WTC11 (cell line): ENCODE measurements around the gene DIDO1. TPM values are rescaled to one million over a fixed set of nuclear protein-coding genes. Genes with fewer than 3 reads are reported as not detected.
"Not testable (repeated sequence)": the region's sequence is repeated elsewhere in the genome, so short reads cannot be mapped to it uniquely, and the experiment has no call there.

Experiments used
- ATAC-seq: fragments of 200-7000 bp; cut with Tn5 transposase; 2 replicates; pipeline ENCODE4 v1.10.0; 2021; ENCODE audit warnings: mild to moderate bottlenecking, moderate library complexity
- CTCF ChIA-PET: fragments of 300-600 bp; sonication (Branson Sonifier 250); formaldehyde crosslinking; loops from one replicate; lab custom pipeline; 2021; ENCODE audit warnings: antibody characterized with exemption; lab: Charles Lee
- POLR2A ChIA-PET: fragments of 350-600 bp; sonication (Branson Sonifier 250); formaldehyde crosslinking; loops from one replicate; lab custom pipeline; 2021; ENCODE audit warnings: antibody characterized with exemption; lab: Charles Lee
- DNase-seq: peaks from one replicate; pipeline ENCODE4 v3.0.0; 2021; ENCODE audit warnings: low spot score
- H3K27ac Mint-ChIP-seq: 2 replicates; pipeline ENCODE4 v1.8.0; 2021; ENCODE audit warnings: mixed read lengths
- H3K27me3 Mint-ChIP-seq: 2 replicates; pipeline ENCODE4 v1.8.0; 2021; ENCODE audit warnings: low read depth, mild to moderate bottlenecking, moderate library complexity, mixed read lengths
- H3K36me3 Mint-ChIP-seq: 2 replicates; pipeline ENCODE4 v1.8.0; 2021; ENCODE audit warnings: mixed read lengths
- H3K4me1 Mint-ChIP-seq: 2 replicates; pipeline ENCODE4 v1.8.0; 2022; ENCODE audit warnings: mixed read lengths
- H3K4me3 Mint-ChIP-seq: 2 replicates; pipeline ENCODE4 v1.8.0; 2021; ENCODE audit warnings: mild to moderate bottlenecking, moderate library complexity, mixed read lengths
- H3K9me3 Mint-ChIP-seq: 2 replicates; pipeline ENCODE4 v1.8.0; 2021; ENCODE audit warnings: mixed read lengths
- ATF1 ChIP-seq: sonication (generic); formaldehyde crosslinking; IDR thresholded peaks from 2 replicates; pipeline ENCODE4 v1.8.1; 2023; ENCODE audit warnings: mild to moderate bottlenecking, moderate library complexity, missing genetic modification reagents
- ESRRA ChIP-seq: sonication (generic); formaldehyde crosslinking; IDR thresholded peaks from 2 replicates; pipeline ENCODE4 v1.8.1; 2022; ENCODE audit warnings: mild to moderate bottlenecking, missing genetic modification reagents, borderline replicate concordance
- FOXJ3 ChIP-seq: sonication (generic); formaldehyde crosslinking; IDR thresholded peaks from 2 replicates; pipeline ENCODE4 v1.9.0; 2021; ENCODE audit warnings: missing genetic modification reagents, mild to moderate bottlenecking, borderline replicate concordance
- GABPB1 ChIP-seq: sonication (generic); formaldehyde crosslinking; IDR thresholded peaks from 2 replicates; pipeline ENCODE4 v1.8.1; 2023; ENCODE audit warnings: mild to moderate bottlenecking, missing genetic modification reagents
- GRHL2 ChIP-seq: fragments of 250-450 bp; sonication (Bioruptor Pico); IDR thresholded peaks from 2 replicates; pipeline ENCODE4 v1.8.0; 2022; ENCODE audit warnings: mild to moderate bottlenecking, moderate library complexity; ENCODE audit not compliant: insufficient replicate concordance, severe bottlenecking
- IRF2 ChIP-seq: sonication (generic); formaldehyde crosslinking; IDR thresholded peaks from 2 replicates; pipeline ENCODE4 v1.8.0; 2022; ENCODE audit warnings: low read depth, missing genetic modification reagents, borderline replicate concordance
- JAZF1 ChIP-seq: fragments of 250-450 bp; sonication (Bioruptor Pico); IDR thresholded peaks from 2 replicates; pipeline ENCODE4 v1.9.0; 2021; ENCODE audit warnings: moderate library complexity, mild to moderate bottlenecking, inconsistent platforms
- SOX15 ChIP-seq: fragments of 250-450 bp; sonication (Bioruptor Pico); IDR thresholded peaks from 2 replicates; pipeline ENCODE4 v1.9.0; 2021; ENCODE audit warnings: mild to moderate bottlenecking
- ZNF138 ChIP-seq: sonication (generic); formaldehyde crosslinking; conservative IDR thresholded peaks from 2 replicates; pipeline ENCODE4 v1.8.1; 2022; ENCODE audit warnings: mild to moderate bottlenecking, moderate library complexity, missing genetic modification reagents
- ZNF263 ChIP-seq: sonication (generic); formaldehyde crosslinking; IDR thresholded peaks from 2 replicates; pipeline ENCODE4 v1.8.1; 2022; ENCODE audit warnings: low read depth, mild to moderate bottlenecking, moderate library complexity, missing genetic modification reagents
- ZNF317 ChIP-seq: sonication (generic); formaldehyde crosslinking; IDR thresholded peaks from 2 replicates; pipeline ENCODE4 v1.8.1; 2023; ENCODE audit warnings: low read depth, mild to moderate bottlenecking, moderate library complexity, missing genetic modification reagents, borderline replicate concordance
- total RNA-seq: library from RNA; stranded (reverse); gene quantifications from 3 replicates; pipeline ENCODE4 v1.2.3, GENCODE V29; 2021
- TF ChIP-seq, protein P1 (sequence below): sonication (generic); formaldehyde crosslinking; IDR thresholded peaks from 2 replicates; pipeline ENCODE4 v1.8.1; 2023; ENCODE audit warnings: mild to moderate bottlenecking, missing genetic modification reagents, moderate library complexity
- TF ChIP-seq, protein P2 (sequence below): fragments of 250-450 bp; sonication (Bioruptor Pico); IDR thresholded peaks from 2 replicates; pipeline ENCODE4 v1.9.0; 2021; ENCODE audit warnings: moderate library complexity, mild to moderate bottlenecking, inconsistent platforms, borderline replicate concordance
- TF ChIP-seq, protein P3 (sequence below): sonication (generic); formaldehyde crosslinking; IDR thresholded peaks from 2 replicates; pipeline ENCODE4 v1.8.1; 2022; ENCODE audit warnings: low read depth, mild to moderate bottlenecking, moderate library complexity, missing genetic modification reagents, borderline replicate concordance
- TF ChIP-seq, protein P4 (sequence below): sonication (generic); formaldehyde crosslinking; IDR thresholded peaks from 2 replicates; pipeline ENCODE4 v1.8.1; 2022; ENCODE audit warnings: mild to moderate bottlenecking, moderate library complexity, missing genetic modification reagents
- TF ChIP-seq, protein P5 (sequence below): sonication (generic); formaldehyde crosslinking; IDR thresholded peaks from 2 replicates; pipeline ENCODE4 v1.8.1; 2023; ENCODE audit warnings: mild to moderate bottlenecking, missing genetic modification reagents
- TF ChIP-seq, protein P6 (sequence below): fragments of 200-600 bp; IDR thresholded peaks from 2 replicates; pipeline ENCODE4 v1.8.0; 2022; ENCODE audit warnings: antibody characterized with exemption

The DIDO1 gene
- total RNA-seq, 1 experiment from 2014 or later: 87.3 TPM

DNA sequence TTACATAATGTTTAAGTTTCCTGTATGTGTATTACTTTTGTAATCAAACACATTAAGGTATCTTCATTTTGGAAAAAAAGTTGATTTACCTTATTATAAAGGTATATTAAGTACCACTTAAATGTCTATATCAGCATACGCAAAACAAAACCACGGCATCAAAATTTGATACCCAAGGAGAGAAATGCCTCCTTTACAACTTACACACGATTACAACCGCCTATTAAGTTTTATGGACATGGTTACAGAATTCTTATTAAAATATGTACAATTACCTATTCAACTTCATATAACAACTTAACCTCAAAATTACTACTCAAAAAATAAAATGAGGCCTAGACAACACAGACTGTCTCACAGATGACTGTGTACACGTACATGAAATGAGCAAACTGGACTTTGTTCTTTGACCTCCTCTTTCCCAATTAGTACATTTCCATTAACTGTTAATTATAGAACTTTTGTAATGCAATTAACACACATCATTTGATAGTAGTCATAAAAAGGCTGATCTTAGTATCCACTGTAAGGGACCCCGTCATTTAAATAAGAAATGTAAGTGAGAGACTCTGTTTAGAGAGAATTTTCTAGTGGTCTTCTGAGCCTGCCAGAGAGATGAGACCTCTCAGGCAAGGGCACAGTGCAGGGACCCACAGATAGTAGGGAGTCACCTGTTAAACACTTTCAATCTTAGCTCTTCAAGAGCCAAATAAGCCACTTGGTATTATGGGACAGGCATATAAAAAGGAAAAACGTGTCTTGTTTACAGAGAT, 2.5 kb downstream of the DIDO1 start:
- ATAC-seq (no peak), DNase-seq (no peak)
- TF ChIP-seq ZNF138 (CRISPR knock-in tag) (no peak), GRHL2 (CRISPR knock-in tag) (no peak), SOX15 (CRISPR knock-in tag) (no peak), ZNF317 (no peak), JAZF1 (CRISPR knock-in tag) (no peak)
- TF ChIP-seq, protein P1, sequence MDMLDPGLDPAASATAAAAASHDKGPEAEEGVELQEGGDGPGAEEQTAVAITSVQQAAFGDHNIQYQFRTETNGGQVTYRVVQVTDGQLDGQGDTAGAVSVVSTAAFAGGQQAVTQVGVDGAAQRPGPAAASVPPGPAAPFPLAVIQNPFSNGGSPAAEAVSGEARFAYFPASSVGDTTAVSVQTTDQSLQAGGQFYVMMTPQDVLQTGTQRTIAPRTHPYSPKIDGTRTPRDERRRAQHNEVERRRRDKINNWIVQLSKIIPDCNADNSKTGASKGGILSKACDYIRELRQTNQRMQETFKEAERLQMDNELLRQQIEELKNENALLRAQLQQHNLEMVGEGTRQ (CRISPR knock-in tag): no peak
- Mint-ChIP-seq H3K27me3 (no peaks in the 10 kb centered on the region; the same call in 1 of the 2 replicates), H3K27ac (peak overlapping the region; percentile 96), H3K4me3 (peak overlapping the region; percentile 95), H3K4me1 (peaks cover 69% of the 10 kb centered on the region), H3K36me3 (no peaks in the 10 kb centered on the region), H3K9me3 (no peaks in the 10 kb centered on the region)
- ChIA-PET POLR2A (interaction anchor here (0.9 to 6.2 kb wide), 2 partner anchors 9 to 13 kb away, joined by 3 to 53 read pairs; partner anchors contain the start of gene GID8), CTCF (interaction anchor here (2.2 kb wide), 1 partner anchor 16 kb away, joined by 10 read pairs; no protein-coding TSS in a partner anchor)

DNA sequence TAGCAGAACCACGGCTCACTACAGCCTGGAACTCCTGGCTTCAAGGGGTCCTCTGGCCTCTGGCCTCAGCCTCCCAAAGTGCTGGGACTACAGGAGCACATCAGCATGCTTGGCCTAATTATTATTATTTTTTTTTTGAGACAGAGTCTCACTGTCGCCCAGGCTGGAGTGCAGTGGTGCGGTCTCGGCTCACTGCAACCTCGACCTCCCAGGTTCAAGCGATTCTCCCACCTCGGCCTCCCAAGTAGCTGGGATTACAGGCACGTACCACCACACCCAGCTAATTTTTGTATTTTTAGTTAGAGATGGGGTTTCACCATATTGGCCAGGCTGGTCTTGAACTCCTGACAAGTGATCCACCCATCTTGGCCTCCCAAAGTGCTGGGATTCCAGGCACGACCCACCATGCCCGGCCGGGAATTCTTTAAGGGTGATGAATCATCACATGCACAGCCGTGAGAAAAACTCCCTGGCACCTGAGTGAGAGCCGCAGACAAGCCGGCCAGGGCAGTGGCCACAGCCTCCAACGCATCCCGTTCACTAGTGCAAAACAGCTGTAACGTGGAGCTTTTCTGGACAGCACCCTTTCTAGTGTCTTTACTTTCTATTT, 3.1 kb downstream of the DIDO1 start:
- CTCF ChIA-PET, DNase-seq, H3K36me3 Mint-ChIP-seq, ATAC-seq, H3K9me3 Mint-ChIP-seq, H3K27me3 Mint-ChIP-seq, H3K4me3 Mint-ChIP-seq: not testable (repeated sequence)
- peak overlapping the region; percentile 59; the same call in 1 of the 2 replicates for H3K27ac Mint-ChIP-seq
- POLR2A ChIA-PET: interaction anchor here (6.2 kb wide), 1 partner anchor 13 kb away, joined by 53 read pairs; the partner anchor contains the start of gene GID8
- peaks cover 72% of the 10 kb centered on the region for H3K4me1 Mint-ChIP-seq

- DNase-seq (no peak), ATAC-seq (no peak)
- Mint-ChIP-seq H3K4me1 (peaks cover 72% of the 10 kb centered on the region), H3K36me3 (no peaks in the 10 kb centered on the region), H3K27ac (peak overlapping the region; percentile 59), H3K9me3 (no peaks in the 10 kb centered on the region), H3K27me3 (no peaks in the 10 kb centered on the region; the same call in 1 of the 2 replicates), H3K4me3 (peak overlapping the region; percentile 1; the same call in 1 of the 2 replicates)
- TF ChIP-seq SOX15 (CRISPR knock-in tag) (no peak), ESRRA (CRISPR knock-in tag) (peak; percentile 80; the same call in 1 of the 2 replicates), ATF1 (no peak), FOXJ3 (no peak)
- TF ChIP-seq, protein P2, sequence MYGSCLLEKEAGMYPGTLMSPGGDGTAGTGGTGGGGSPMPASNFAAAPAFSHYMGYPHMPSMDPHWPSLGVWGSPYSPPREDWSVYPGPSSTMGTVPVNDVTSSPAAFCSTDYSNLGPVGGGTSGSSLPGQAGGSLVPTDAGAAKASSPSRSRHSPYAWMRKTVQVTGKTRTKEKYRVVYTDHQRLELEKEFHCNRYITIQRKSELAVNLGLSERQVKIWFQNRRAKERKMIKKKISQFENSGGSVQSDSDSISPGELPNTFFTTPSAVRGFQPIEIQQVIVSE (CRISPR knock-in tag): no peak
- TF ChIP-seq, protein P3, sequence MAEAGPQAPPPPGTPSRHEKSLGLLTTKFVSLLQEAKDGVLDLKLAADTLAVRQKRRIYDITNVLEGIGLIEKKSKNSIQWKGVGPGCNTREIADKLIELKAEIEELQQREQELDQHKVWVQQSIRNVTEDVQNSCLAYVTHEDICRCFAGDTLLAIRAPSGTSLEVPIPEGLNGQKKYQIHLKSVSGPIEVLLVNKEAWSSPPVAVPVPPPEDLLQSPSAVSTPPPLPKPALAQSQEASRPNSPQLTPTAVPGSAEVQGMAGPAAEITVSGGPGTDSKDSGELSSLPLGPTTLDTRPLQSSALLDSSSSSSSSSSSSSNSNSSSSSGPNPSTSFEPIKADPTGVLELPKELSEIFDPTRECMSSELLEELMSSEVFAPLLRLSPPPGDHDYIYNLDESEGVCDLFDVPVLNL: no peak
- ChIA-PET CTCF (interaction anchor here (1.1 kb wide), 1 partner anchor 13 kb away, joined by 4 read pairs; no protein-coding TSS in a partner anchor), POLR2A (no interaction called here)
Measured at GRCh38 chr20:62922451-62922921, 3.8 kb downstream of the DIDO1 start.

- POLR2A ChIA-PET: interaction anchor here (0.6 to 1.0 kb wide), 2 partner anchors 17 to 71 kb away, joined by 3 read pairs; partner anchors contain the start of gene GID8
- H3K27ac Mint-ChIP-seq: peak overlapping the region; percentile 97
- DNase-seq (peak; percentile 72), ATAC-seq (peak; percentile 77)
- H3K27me3 Mint-ChIP-seq: no peaks in the 10 kb centered on the region; the same call in 1 of the 2 replicates
- peak overlapping the region; percentile 45 for H3K4me3 Mint-ChIP-seq
- CTCF ChIA-PET: interaction anchor here (1.0 to 2.5 kb wide), 7 partner anchors 12 to 51 kb away, joined by 3 to 10 read pairs (median 4); no protein-coding TSS in a partner anchor
- H3K36me3 Mint-ChIP-seq: no peaks in the 10 kb centered on the region
- no peaks in the 10 kb centered on the region for H3K9me3 Mint-ChIP-seq
- H3K4me1 Mint-ChIP-seq: peaks cover 80% of the 10 kb centered on the region
- TF ChIP-seq, protein P4, sequence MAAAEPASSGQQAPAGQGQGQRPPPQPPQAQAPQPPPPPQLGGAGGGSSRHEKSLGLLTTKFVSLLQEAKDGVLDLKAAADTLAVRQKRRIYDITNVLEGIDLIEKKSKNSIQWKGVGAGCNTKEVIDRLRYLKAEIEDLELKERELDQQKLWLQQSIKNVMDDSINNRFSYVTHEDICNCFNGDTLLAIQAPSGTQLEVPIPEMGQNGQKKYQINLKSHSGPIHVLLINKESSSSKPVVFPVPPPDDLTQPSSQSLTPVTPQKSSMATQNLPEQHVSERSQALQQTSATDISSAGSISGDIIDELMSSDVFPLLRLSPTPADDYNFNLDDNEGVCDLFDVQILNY (CRISPR knock-in tag): no peak
- TF ChIP-seq, protein P5, sequence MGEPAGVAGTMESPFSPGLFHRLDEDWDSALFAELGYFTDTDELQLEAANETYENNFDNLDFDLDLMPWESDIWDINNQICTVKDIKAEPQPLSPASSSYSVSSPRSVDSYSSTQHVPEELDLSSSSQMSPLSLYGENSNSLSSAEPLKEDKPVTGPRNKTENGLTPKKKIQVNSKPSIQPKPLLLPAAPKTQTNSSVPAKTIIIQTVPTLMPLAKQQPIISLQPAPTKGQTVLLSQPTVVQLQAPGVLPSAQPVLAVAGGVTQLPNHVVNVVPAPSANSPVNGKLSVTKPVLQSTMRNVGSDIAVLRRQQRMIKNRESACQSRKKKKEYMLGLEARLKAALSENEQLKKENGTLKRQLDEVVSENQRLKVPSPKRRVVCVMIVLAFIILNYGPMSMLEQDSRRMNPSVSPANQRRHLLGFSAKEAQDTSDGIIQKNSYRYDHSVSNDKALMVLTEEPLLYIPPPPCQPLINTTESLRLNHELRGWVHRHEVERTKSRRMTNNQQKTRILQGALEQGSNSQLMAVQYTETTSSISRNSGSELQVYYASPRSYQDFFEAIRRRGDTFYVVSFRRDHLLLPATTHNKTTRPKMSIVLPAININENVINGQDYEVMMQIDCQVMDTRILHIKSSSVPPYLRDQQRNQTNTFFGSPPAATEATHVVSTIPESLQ (CRISPR knock-in tag): no peak
- TF ChIP-seq IRF2 (CRISPR knock-in tag) (no peak), ZNF263 (CRISPR knock-in tag) (no peak), ESRRA (CRISPR knock-in tag) (no peak), GABPB1 (0 out of 2 replicates have a peak, but pooled peaks have one; percentile 25)
- TF ChIP-seq, protein P6, sequence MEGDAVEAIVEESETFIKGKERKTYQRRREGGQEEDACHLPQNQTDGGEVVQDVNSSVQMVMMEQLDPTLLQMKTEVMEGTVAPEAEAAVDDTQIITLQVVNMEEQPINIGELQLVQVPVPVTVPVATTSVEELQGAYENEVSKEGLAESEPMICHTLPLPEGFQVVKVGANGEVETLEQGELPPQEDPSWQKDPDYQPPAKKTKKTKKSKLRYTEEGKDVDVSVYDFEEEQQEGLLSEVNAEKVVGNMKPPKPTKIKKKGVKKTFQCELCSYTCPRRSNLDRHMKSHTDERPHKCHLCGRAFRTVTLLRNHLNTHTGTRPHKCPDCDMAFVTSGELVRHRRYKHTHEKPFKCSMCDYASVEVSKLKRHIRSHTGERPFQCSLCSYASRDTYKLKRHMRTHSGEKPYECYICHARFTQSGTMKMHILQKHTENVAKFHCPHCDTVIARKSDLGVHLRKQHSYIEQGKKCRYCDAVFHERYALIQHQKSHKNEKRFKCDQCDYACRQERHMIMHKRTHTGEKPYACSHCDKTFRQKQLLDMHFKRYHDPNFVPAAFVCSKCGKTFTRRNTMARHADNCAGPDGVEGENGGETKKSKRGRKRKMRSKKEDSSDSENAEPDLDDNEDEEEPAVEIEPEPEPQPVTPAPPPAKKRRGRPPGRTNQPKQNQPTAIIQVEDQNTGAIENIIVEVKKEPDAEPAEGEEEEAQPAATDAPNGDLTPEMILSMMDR: peak; percentile 52
Measured at GRCh38 chr20:62921119-62921687, 5.1 kb downstream of the DIDO1 start.
